NCI-H748 treated with DMSO at 0.1 percent for 48 hours (cell line): ENCODE measurements around the gene FBXO31.
"Not testable (repeated sequence)": the region's sequence is repeated elsewhere in the genome, so short reads cannot be mapped to it uniquely, and the experiment has no call there.

Source experiments
- DNase-seq: peaks from one replicate; lab custom pipeline; 2025; lab: John Stamatoyannopoulos, UW

Gene FBXO31

DNA sequence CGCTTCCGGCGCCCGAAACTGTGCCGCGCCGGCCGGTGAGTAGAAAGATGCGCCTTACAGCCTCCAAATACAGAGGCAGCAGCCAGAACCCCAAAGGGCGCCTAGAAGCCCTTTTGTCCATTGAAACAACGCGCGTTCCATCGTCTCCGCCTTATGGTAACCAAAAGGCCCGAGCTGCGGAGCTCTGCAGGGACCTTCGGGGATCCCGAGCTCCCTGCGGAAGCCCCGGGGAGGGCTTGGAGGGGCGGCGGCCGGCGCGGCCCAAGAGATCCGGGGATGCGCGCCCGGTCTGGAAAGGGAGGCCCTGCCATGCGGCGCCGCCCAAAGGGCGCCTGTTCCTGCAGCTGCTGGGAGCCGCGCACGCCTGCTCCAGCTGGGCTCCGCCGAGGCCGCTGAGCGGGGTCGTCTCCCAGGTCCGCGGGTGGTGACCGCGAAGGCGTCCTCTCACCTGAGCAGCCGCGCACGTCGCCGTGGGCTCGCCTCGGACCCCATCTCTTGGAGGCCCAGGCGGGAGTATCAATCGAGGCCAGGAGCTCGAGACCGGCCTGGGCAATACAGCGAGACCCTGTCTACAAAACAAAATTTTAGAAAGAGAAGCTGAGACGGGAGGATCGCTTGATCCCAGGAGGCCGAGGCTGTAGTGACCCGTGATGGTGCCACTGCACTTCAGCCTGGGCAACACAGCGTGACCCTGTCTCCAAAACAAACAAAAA is 742 bp upstream of the FBXO31 start:
- no peak for DNase-seq

DNA sequence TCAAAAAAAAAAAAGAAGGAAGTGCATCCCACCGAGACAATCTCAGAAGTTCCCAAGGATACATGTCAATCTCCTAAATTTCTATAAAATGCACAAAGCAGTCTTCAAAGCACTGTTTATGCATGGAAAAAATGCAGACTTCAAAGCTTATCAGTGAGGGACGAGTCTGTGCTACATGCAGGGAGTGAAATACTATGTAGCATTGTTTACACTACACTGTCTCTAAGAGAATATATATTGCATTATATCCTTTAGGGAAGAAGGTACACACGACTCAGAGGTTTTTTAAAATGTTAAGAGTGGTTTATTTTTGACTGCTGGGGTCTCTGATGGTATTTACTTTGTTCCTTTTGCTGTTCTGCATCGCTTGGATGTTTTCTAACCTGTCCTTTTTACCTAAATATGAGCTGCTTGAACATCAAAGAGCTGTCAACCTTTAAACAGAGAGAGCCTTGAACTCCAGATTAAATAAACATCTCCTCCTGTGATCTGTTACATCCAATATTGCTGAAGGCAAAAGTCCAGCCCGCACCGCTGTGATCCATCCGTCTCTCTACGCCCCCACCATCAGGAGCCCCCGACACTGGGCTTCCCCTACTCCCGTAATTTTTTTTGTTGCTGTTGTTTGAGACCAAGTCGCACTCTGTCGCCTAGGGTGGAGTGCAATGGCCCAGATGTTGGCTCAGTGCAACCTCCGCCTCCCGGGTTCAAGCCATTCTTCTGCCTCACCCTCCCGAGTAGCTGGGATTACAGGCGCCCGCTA is 1.4 kb downstream of the FBXO31 start:
- DNase-seq = no peak

DNA sequence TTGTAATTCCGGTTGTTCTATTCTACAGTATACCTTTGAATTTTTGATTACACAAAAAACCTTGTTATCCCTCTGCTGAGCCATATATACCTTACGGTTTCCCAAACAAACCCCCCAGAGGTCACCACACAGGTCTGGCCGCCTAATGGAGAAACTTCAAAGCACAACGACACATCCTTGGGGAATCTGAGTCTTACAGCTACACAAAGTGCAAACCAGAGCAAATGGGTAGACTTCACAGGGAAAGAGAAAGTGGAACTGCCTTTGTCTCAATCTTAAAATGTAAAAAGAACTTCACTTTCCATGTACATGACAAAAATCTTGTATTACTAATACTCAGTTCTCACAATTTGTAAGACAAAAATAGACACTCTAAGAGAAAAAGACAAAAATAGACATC is 2.7 kb downstream of the FBXO31 start:
- no peak for DNase-seq

DNA sequence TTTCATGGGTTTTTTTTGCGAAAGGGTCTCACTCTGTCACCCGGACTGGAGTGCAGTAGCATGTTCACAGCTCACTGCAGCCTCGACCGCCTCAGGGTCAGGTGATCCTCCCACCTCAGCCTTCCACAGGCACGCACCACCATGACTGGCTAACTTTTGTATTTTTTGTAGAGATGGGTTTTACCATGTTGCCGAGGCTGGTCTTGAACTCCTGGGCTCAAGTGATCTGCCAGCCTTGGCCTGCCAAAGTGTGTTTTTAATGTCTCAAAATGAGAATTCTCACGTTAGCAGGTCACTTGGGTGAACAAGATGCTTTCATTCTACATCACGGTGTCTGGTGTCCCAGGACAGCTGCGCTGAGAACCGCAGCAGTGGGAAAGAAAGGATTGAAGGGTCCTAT is 3.2 kb downstream of the FBXO31 start:
- DNase-seq = no peak

DNA sequence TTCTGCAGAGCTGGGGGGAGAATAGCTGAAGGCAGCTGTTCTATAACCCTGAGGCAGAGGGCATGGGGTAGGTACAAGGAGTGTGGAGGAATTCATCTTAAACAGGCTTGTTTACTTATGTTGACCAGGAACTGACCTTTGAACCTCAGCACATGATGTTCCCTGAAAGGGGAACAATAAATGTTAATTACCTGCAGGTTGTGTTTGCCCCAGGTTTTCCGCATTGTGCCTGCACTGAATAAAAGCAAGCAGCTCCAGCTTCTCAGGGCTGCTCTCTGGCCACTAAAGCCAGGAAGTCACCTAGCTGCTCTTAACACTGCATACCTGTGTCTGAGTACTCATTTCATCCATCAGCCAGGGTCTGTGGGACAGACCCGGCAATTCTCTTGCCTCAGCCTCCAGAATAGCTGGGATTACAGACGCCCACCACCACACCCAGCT is 4.2 kb downstream of the FBXO31 start:
- DNase-seq = not testable (repeated sequence)

DNA sequence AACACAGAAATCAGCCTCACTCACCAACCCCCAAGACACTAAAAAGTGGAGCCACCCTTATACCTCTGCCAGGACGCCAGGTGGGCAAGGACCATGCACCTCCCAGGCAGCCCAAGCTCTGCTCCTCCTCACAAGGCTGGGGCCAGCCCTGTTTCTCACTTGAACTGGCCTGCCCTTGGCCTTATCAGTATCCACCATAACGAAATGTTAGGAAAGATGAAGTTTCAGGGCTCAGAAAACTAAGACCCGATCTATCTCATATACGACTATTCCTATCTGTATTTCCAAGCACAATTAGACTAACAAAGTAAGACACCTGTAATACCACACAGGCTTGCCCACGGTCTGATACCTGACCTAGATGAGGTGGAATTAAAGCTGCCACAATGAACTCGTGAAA is 6.9 kb downstream of the FBXO31 start:
- no peak for DNase-seq

DNA sequence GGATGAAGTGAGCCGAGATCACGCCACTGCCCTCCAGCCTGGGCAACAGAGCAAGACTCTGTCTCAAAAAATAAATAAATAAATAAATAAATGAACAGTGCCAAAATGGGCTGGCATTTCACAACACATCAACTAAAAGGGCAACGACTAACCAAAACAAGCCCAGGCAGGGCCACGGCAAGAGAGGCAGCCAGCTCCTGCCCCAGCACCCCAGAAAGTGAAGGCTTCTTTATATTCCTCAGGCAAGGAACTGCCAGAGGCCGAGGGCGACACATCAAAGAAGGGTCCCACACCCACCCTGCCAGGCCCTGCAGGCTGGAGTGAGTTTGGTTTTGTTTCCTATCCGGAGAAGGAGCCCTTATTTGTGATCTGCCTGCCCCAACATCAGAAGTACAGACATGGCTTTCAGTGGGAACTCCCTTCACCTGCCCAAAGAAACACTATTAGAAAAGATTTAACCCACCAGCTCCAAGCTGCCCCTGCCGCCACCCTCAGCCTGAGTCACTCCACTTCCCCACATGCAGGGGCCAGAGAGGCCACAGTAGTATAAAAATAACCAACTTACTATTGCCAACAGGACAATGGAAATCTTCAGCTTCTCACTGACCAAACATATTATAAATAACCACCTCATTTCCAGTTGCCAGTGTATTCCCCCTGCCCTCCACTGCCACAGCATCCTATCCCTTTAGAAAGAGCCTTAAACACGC is 8.0 kb downstream of the FBXO31 start:
- no peak for DNase-seq

DNA sequence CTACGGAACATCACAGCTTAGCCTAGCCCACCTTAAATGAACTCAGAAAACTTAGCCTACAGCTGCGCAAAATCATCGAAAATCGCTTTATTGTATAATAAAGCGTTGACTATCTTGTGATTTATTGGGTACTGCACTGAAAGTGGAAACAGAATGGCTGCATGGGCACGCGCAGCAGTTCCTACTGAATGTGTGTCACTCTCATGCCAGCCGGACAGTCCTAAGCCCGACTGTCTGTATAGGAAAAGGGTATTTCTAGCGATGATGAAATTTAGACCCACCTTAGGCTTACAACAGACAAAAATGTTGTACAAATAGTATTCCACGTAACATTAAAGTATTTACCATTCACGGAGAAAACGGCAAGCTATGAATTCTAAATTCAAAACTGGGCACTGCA is 9.3 kb downstream of the FBXO31 start:
- DNase-seq = no peak

DNA sequence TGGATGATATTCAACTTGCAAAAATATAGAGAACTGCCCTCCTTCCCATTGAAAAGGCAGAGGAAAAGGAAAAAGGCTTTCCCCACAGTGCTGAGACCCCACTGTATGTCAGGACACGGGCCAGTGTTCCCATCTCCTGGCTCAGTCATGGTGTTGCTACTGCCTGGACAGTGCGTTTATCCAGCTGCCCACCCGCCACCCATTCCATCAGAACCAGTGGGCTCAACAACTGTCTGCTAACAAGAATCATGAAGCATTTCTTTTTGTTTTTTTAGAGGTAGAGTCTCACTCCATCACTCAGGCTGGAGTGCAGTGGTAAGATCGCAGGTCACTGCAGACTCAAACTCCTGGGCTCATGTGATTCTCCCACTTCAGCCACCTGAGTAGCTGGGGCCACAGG is 11.3 kb downstream of the FBXO31 start:
- no peak for DNase-seq

DNA sequence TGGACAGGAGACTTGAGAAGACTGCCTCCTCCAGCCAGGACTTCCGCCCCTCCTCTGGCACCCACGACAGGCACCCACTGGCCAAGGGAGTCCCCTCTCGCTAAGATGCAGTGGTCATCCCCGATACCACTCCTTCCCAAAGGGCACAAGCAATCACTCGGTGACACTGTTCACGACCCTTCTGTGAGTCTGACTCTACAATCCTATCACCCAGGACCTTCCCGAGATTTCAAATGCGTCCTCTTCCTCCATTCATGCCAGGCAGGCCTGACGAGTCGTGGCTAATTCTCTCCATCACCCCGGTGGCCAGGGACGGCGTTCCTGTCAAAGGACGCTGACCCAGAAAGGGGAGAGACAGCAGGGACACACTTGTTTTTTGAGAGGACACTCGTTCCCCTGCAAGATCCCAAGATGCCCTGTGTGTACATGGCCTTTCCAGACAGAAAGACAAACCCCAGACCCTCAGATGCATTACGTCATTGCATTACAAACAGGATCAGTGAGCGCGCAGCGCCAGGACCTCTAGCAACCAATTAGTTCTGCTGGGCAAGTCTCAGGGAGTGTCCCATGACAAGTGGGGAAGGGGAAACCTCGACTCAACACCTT is 12.2 kb downstream of the FBXO31 start:
- no peak for DNase-seq

DNA sequence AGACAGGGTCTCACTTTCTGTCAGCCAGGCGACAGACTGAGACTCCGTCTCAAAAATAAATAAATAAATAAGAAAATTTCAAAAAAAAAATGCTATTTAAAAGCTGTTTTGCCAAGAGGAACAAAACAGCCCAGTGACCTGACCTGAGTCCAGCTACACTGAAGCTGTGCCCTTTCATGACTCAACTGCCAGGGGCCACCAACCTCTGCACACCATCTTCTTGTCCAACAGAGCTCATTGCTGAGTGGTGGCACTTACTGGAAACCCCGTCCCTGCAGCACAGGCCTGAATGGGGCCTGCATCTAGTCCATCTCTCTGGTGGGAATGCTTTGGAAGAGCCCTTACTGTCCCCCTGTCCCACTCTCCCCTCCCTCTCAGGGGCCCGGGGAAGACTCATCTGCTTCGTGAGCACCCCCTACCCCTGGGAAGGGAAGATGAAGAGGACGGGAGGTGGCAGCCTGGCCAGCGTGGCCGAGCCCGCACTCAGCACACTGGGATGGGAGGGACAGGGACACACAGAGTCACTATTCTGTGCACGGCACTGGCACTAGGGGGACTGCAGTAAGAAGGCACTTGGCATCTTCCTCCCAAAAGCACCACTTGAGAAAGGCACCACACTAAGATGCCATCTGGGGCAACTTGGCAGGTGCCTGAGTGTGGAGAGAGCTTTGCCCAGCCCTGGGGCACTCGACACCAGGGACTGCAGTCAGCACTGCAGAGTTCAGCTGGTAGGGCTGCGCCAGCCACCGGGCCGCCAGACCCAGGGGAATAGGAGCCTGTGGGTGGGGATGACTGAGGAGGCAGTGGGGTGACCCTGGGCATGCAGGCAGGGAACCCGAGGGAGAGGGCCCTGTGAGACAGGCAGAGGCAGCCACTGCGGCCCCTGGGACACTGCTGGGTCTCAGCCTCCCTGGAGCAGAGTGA is 13.5 kb downstream of the FBXO31 start:
- no peak for DNase-seq

DNA sequence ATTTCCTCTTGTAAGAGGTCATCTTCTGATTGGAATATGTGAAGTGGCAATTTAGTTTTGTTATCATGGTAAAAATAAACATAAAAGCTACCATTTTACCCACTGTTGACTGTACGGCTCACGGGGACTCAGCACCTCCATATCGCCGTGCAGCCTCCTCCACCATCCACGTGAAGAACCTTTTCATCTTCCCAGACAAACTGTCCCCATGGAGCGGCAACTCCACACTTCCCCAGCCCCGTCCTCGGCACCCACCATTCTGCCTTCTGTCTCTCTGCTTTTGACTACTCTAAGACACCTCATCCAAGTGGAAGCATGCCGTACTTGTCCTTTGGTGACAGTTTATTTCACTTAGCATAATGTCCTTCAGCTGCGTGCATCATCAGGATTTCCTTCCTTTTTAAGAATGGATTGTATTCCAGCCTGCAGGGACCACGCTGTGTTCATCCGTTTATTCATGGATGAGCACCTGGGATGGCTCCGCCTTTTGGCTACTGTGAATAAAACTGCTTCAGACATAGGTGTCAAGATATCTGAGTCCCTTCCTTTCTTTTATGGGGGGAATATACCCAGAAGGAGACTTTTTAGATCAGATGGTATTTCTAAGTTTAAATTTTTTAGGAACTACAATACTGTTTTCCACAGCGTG is 14.3 kb downstream of the FBXO31 start:
- DNase-seq = no peak

DNA sequence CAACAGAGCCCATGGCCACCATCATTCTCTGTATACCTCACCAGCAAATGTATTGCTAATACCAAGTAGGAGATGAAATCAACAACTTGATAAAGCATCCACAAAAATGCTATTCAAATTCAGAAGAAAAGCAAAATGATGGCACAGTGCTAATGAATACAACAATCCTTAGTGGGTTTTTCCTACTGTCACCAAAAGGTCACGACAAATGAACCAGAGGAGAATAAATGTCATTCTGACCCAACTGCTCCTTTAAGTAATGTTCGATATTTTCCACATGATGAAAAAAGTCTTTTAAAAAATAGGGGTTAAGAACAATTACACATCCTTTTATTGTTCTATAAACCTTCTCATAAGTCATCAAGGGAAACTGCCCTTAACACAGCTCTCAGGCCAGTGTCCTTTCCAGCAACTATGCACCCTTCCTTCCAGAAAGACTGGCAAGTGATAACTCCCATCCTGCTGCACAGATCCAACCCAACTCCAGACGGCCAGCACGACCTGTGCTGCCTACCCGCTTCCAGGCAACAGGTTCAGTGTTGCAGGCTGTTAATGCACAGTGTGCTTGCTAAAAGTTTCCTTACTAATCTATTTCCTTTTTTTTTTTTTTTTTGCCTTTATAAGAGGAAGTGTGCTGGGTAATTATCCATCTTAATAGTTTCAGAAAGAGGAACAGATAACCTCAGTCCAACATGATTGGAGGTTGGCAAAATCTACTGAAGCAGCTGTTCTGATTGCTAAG is 15.4 kb downstream of the FBXO31 start:
- DNase-seq = no peak

DNA sequence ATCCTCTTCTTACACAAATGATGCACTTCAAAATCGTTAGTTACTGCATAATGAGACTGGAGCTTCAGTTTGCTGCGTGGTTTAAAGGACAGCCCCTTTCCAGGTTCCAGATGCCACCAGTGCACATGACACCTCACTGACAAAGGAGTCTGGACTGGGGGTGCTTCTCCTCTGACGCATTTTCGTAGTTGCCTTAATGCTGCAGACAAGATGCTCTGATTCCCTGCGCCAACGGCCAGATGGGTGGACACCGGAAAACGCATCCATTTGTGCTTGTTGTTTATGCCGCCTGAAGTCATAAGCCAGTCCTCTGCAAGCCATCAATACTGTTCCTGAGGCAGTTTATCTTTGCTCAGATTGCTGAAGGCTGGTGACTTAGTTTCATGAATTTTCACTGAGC is 16.0 kb downstream of the FBXO31 start:
- no peak for DNase-seq

DNA sequence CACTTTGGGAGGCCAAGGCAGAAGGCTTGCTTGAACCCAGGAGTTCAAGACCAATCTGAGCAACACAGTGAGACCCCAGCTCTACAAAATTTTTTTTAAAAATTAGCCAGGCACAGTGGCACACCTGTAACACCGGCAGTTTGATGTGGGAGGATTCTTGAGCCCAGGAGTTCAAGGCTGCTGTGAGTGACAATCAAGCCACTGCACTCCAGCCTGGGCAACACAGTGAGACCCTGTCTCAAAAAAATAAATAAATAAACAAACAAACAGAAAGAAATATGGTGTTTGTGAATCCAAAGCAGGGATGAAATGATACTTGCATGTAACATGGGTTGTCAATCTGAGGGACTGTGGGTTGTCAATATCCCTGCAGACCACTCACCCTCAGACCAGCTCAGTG is 16.6 kb downstream of the FBXO31 start:
- no peak for DNase-seq

DNA sequence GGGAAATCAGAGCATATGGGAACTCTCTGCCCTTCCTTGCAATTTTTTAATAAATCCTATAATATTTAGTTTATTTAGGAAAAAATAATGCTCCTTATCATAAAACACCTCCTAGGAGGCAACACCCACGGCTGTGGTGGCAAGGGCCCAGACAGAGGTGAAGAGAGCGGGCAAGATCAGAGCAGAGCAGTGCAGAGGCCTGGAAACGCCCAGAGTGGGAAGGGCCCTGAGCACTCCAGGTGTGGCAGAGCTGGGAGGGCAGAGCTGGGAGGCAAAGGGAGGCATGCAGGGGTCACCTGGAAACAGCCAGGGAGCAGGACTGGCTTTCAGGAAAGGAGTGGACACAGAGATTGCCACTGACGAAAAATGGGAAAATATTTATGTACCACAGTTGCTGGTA is 17.3 kb downstream of the FBXO31 start:
- DNase-seq = no peak

DNA sequence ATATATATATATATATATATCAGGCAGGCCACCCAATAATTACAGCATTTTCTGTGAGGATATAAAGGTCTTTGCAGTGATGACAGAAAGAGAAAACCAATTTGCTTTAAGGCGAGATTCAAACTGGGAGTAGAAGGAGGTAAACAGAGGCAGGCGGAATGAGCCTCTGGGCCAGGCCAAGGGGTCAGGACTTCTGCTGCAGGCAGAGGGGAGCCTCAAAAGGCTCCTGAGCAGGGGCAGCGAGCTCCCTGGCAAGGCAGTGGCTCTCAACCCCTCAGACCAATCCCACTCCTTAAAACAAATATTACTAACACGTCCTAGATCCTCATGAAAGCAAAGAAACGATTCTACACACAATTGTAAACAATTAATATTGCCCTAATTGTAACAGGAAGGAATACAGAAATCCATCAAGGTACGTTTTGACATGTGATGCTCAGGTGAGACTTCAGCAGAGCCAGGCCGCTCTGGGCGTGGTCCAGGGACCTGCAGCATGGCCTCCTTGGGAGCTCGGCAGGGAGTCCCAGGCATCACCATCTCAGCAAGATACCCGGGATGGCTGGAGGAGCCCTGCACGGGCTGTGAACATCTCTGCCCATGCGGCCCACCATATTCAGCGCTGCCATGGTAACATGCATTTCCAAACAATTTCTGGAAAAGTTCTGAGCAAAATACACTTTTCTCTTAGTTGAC is 18.4 kb downstream of the FBXO31 start:
- DNase-seq = no peak

DNA sequence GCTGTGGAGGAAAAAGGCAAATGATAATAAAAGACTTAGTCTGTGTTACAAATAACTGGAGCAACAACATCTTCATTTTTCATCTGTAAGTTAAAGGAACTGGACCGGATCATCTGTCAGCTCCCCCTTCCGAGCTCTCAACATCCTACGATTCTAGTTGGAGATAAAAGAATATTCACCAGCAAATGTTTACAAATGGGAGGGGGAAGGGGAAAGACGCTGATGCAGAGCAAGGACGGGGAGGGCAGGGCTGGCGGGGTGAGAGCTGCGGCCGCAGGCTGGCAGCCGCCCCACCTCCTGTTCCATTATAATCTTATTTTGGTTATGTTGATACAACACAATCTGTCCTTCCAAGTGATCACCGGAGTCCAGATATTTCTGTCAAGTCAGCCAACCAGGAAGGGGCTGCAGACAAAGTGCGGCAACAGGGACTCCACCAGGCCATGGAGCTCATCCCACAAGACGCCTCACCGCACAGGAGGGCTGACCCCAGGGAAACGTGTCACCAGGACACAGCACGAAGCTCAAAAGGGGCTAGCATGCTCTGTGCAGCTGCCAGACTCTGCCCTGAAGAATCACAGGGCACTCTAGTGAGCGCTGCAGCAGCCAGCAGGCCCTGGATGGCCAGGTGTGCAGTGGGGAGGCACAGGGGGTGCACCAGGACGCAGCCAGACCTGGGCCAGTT is 19.7 kb downstream of the FBXO31 start:
- DNase-seq = no peak
